ENCODE results near the gene PSMF1. TPM values are rescaled to one million over a fixed set of nuclear protein-coding genes. Genes with fewer than 3 reads are reported as not detected.

The PSMF1 gene
- total RNA-seq, 1 donor from 2014 or later, result 34.0 TPM

- Histone ChIP-seq H3K4me2 (no peak overlapping the region), H2AFZ (replicated peaks) (no peak overlapping the region)
Observed at GRCh38 chr20:1199964-1200363, 81.6 kb downstream of the PSMF1 start.

GRCh38 chr20:1202762-1203504 is 84.5 kb downstream of the PSMF1 start, which contains the start of gene C20orf202:
Gene C20orf202, plus strand, starts transcription at chr20:1203454. Its CDS starts 132 bp downstream, at chr20:1203586.
- H3K9me3 ChIP-seq (ENCODE audit: low read depth), result no peaks in the 10 kb centered on the region
- Mint-ChIP-seq H3K9me3 (no peaks in the 10 kb centered on the region), H3K4me1 (peaks cover 2% of the 10 kb centered on the region), H3K4me3 (no peak within 1 kb of the TSS), H3K27ac (no peak within 1 kb of the TSS), H3K36me3 (no peaks in the 10 kb centered on the region), H3K27me3 (ENCODE audit: insufficient read depth, low read depth) (peaks cover 12% of the 10 kb centered on the region)
- no peak within 1 kb of the TSS for H3K9ac ChIP-seq
- no peaks in the 10 kb centered on the region for H3F3A ChIP-seq (ENCODE audit: low read depth)
- H3K27me3 ChIP-seq, result peaks cover 1% of the 10 kb centered on the region
- no peak within 1 kb of the TSS for H3K4me2 ChIP-seq
- H3K27ac ChIP-seq, result no peak within 1 kb of the TSS
- H3K79me2 ChIP-seq (ENCODE audit: low read depth), result no peaks in the 10 kb centered on the region
- no peak within 1 kb of the TSS for H3K4me3 ChIP-seq
- DNase-seq (ENCODE audit: low spot score), result no peak
- TF ChIP-seq EZH2 (IDR thresholded peaks at IDR 0.05) (no peak), EZH2phosphoT487 (IDR thresholded peaks at IDR 0.05) (no peak)
- no peaks in the 10 kb centered on the region for H3K4me1 ChIP-seq
- H3K36me3 ChIP-seq, result no peaks in the 10 kb centered on the region
- H2AFZ ChIP-seq (replicated peaks), result no peak within 1 kb of the TSS
- H4K20me1 ChIP-seq (ENCODE audit: low read depth), result no peaks in the 10 kb centered on the region

More at GRCh38 chr20:1199964-1200363, 81.6 kb downstream of the PSMF1 start:
- no peaks in the 10 kb centered on the region for H3K79me2 ChIP-seq (ENCODE audit: low read depth)
- Mint-ChIP-seq H3K36me3 (no peaks in the 10 kb centered on the region), H3K27ac (no peak overlapping the region), H3K27me3 (ENCODE audit: insufficient read depth, low read depth) (peaks cover 8% of the 10 kb centered on the region), H3K9me3 (no peaks in the 10 kb centered on the region), H3K4me1 (no peaks in the 10 kb centered on the region), H3K4me3 (no peak overlapping the region)
- TF ChIP-seq, protein P1, sequence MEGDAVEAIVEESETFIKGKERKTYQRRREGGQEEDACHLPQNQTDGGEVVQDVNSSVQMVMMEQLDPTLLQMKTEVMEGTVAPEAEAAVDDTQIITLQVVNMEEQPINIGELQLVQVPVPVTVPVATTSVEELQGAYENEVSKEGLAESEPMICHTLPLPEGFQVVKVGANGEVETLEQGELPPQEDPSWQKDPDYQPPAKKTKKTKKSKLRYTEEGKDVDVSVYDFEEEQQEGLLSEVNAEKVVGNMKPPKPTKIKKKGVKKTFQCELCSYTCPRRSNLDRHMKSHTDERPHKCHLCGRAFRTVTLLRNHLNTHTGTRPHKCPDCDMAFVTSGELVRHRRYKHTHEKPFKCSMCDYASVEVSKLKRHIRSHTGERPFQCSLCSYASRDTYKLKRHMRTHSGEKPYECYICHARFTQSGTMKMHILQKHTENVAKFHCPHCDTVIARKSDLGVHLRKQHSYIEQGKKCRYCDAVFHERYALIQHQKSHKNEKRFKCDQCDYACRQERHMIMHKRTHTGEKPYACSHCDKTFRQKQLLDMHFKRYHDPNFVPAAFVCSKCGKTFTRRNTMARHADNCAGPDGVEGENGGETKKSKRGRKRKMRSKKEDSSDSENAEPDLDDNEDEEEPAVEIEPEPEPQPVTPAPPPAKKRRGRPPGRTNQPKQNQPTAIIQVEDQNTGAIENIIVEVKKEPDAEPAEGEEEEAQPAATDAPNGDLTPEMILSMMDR (IDR thresholded peaks at IDR 0.05), result no peak
- TF ChIP-seq EZH2phosphoT487 (IDR thresholded peaks at IDR 0.05) (no peak), EZH2 (IDR thresholded peaks at IDR 0.05) (no peak)
- no peaks in the 10 kb centered on the region for H3K9me3 ChIP-seq (ENCODE audit: low read depth)
- H3F3A ChIP-seq (ENCODE audit: low read depth), result no peaks in the 10 kb centered on the region
- H3K36me3 ChIP-seq, result no peaks in the 10 kb centered on the region
- no peak overlapping the region for H3K27ac ChIP-seq
- no peaks in the 10 kb centered on the region for H4K20me1 ChIP-seq (ENCODE audit: low read depth)
- no peak overlapping the region for H3K9ac ChIP-seq
- no peak overlapping the region for H3K4me3 ChIP-seq
- DNase-seq (ENCODE audit: low spot score), result no peak
- H3K27me3 ChIP-seq, result no peaks in the 10 kb centered on the region
- H3K4me1 ChIP-seq, result no peaks in the 10 kb centered on the region

GRCh38 chr20:1203630-1204029 is 85.2 kb downstream of the PSMF1 start:
- Mint-ChIP-seq H3K4me3 (no peak overlapping the region), H3K4me1 (peaks cover 2% of the 10 kb centered on the region), H3K27ac (no peak overlapping the region), H3K27me3 (ENCODE audit: insufficient read depth, low read depth) (peaks cover 12% of the 10 kb centered on the region), H3K9me3 (no peaks in the 10 kb centered on the region), H3K36me3 (no peaks in the 10 kb centered on the region)
- Histone ChIP-seq H3K9ac (no peak overlapping the region), H2AFZ (replicated peaks) (no peak overlapping the region), H3K4me3 (no peak overlapping the region), H3K36me3 (no peaks in the 10 kb centered on the region), H3K27ac (no peak overlapping the region), H3F3A (ENCODE audit: low read depth) (no peaks in the 10 kb centered on the region), H4K20me1 (ENCODE audit: low read depth) (no peaks in the 10 kb centered on the region), H3K4me2 (no peak overlapping the region), H3K9me3 (ENCODE audit: low read depth) (no peaks in the 10 kb centered on the region), H3K4me1 (no peaks in the 10 kb centered on the region), H3K79me2 (ENCODE audit: low read depth) (no peaks in the 10 kb centered on the region), H3K27me3 (peaks cover 6% of the 10 kb centered on the region)
- no peak for TF ChIP-seq EZH2phosphoT487 (IDR thresholded peaks at IDR 0.05)
- TF ChIP-seq, protein P1 (IDR thresholded peaks at IDR 0.05), result no peak
- TF ChIP-seq EZH2 (IDR thresholded peaks at IDR 0.05), result no peak
- no peak for DNase-seq (ENCODE audit: low spot score)

DNA sequence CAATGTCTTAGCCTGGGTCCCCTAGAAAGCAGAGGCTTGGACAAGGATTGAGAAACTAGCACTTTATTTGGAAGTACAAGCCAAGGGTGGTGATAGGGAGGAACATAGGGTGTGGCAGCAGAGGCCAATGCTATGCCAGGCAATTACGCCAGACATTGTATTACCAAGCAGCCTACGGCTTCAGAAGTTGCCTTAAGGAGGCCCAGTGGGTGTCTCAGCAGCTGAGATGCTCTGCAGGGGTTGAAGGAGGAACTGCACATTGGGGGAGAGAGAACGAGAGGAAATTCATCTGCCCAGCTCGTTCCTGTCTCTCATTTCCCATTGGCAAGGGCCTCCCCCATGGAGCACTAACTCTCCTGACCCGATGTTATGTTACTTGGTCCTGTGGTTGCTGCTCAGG is 85.7 kb downstream of the PSMF1 start:
- H3K4me1 ChIP-seq, result no peaks in the 10 kb centered on the region
- H3K79me2 ChIP-seq (ENCODE audit: low read depth), result no peaks in the 10 kb centered on the region
- no peak overlapping the region for H3K4me2 ChIP-seq
- no peaks in the 10 kb centered on the region for H3K9me3 ChIP-seq (ENCODE audit: low read depth)
- TF ChIP-seq, protein P1 (IDR thresholded peaks at IDR 0.05), result no peak
- Mint-ChIP-seq H3K27me3 (ENCODE audit: insufficient read depth, low read depth) (peaks cover 8% of the 10 kb centered on the region), H3K4me3 (no peak overlapping the region), H3K36me3 (no peaks in the 10 kb centered on the region), H3K27ac (no peak overlapping the region), H3K4me1 (peaks cover 2% of the 10 kb centered on the region), H3K9me3 (no peaks in the 10 kb centered on the region)
- no peak overlapping the region for H3K27ac ChIP-seq
- H3F3A ChIP-seq (ENCODE audit: low read depth), result no peaks in the 10 kb centered on the region
- no peak for DNase-seq (ENCODE audit: low spot score)
- H4K20me1 ChIP-seq (ENCODE audit: low read depth), result no peaks in the 10 kb centered on the region
- H3K36me3 ChIP-seq, result no peaks in the 10 kb centered on the region
- no peak overlapping the region for H2AFZ ChIP-seq (replicated peaks)
- H3K9ac ChIP-seq, result no peak overlapping the region
- H3K27me3 ChIP-seq, result peaks cover 11% of the 10 kb centered on the region
- H3K4me3 ChIP-seq, result no peak overlapping the region
